HG03575 (cell line): Measurements from ENCODE around the gene CCDC138.

Experiments used
- ATAC-seq: cut with Tn5 transposase; IDR thresholded peaks from one replicate; pipeline ENCODE4 v1.9.1; 2021; ENCODE audit not compliant: unreplicated experiment, insufficient number of reproducible peaks, low FRiP score; ENCODE audit errors: extremely low read depth

Gene CCDC138

DNA sequence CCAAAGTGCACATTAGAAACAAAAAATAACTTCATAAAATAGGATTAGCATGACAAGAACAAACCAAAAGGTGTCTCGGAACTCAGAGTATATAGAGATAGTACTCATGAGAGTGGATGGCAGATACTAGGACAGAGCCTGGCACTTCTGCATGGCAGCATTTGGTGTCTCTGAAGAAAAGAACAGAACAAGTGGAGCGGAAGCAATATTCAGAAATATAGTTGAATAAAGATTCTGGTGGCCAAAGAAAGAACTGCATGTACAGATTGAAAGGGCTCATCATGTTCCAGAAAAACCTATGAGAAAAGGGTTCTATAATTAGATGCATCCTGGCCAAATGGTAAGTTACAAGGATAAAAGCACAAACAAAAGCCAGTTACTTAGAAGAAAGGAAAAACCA is 90.9 kb downstream of the CCDC138 start:
- no peak for ATAC-seq

- no peak for ATAC-seq
Observed at GRCh38 chr2:108878276-108878675, 91.7 kb downstream of the CCDC138 start.

GRCh38 chr2:108884619-108885018 is 98.0 kb downstream of the CCDC138 start:
- no peak for ATAC-seq

- ATAC-seq = no peak
Observed at GRCh38 chr2:108889907-108890306, 103.3 kb downstream of the CCDC138 start.

- ATAC-seq = no peak
Observed at GRCh38 chr2:108893277-108893676, 106.7 kb downstream of the CCDC138 start.

DNA sequence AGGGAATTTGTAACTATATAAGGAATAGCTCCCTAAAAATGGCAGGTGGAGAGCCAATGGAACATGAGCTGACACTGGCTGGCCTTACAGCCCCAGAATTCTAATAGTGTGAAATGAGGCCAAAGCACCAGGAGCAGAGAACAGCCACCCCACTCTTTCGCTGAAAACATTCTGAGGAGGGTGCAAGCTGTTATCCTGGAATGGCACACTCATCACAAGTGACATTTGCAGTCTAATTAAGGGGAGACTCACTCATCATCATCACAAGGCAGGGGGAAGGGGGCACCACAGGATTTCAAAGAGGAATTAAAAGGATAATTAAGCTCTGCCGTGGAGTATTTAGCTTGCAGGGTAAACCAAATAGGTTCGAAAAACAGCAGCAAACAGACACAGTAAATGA is 108.2 kb downstream of the CCDC138 start:
- no peak for ATAC-seq

DNA sequence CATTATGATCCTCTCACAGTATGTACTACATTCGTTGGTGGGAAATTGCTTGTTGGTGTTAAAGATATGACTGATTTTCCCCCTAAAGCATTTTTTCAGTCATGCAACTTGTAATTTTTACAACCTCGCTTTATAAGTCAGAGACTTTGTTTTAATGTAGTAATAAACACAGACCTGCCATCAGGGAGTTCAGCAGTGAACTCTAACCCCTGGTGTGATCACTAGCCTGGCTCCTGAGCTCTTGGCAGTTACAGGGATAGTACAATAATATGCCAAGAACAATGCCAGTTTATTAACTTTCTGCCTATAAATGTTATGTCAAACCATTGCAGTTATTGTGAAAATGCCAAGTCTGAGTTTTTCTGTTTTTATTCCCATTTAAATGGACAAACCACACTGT is 108.6 kb downstream of the CCDC138 start:
- ATAC-seq = no peak

DNA sequence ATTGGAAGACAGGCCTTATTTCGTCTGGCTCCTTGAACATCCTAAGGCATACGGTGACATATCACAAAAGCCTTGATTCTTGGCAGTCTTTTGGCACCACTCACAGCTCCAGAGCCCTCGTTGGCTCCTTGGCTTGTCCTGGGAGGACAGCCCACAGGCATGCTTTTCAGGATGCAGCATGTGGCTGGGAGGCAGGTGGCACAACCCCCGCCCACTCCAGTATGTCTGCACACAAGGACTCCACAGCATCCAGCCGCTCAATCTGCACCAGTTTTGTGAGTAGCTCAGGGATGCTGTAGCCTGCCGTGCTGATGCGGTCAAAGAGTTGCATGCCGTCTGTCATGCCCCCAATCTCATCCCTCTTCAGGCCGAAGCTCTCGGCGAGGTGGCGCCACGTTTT is 110.2 kb downstream of the CCDC138 start:
- no peak for ATAC-seq

GRCh38 chr2:108898315-108899082 is 111.9 kb downstream of the CCDC138 start:
- ATAC-seq = no peak

- no peak for ATAC-seq
Observed at GRCh38 chr2:108904680-108905079, 118.1 kb downstream of the CCDC138 start.

GRCh38 chr2:108905176-108905575 is 118.6 kb downstream of the CCDC138 start:
- ATAC-seq = no peak

DNA sequence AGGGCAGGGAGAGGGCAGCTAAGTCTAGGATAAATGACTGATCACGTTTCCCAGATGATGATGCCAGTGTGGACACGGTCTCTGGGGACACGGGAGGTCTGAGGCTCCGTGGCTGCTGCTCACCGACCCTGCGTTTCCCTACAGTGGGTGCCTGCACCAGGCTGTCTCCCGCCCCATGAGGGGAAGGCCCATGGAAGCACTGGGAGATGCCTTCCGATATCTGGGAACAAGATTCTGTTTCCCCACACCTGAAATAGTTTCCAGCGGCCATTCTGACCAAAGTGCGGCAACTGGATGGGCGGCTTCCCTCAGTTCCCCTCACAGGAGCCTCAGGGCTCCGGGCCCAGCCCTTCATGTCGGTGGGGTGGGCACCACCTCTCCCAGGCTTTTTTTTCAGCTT is 119.3 kb downstream of the CCDC138 start:
- ATAC-seq = no peak

DNA sequence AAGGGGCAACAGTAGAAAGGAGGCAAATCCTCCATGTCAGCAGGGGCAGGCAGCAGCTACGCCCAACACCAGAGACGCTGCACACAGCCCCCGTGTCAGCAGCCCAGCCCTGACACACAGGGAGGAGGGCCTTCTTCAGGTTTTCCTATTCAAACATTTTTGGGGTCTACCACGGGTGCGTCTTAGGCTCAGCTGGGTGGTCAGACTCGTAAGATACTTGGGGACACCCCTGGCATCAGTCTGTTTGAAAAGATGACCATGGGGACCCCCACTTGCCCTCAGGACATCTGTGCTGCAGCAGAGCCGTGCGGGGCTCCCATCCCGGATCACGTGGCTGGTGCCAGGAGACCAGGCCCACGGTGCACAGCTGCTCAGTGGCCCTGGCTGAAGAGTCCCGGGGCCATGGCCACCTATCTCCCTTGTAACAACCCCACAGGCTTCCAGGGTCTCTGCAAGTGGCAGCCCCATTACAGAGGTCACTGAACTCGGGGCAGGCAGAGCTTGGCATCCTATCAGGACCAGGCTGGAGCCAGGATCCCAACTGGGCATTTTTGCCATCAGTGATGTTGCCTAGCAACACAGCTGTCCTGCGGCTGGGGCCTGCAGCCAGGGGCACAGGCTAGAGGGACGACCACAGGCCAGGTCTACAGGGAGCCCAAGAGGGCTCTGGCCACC is 120.0 kb downstream of the CCDC138 start:
- ATAC-seq = no peak

DNA sequence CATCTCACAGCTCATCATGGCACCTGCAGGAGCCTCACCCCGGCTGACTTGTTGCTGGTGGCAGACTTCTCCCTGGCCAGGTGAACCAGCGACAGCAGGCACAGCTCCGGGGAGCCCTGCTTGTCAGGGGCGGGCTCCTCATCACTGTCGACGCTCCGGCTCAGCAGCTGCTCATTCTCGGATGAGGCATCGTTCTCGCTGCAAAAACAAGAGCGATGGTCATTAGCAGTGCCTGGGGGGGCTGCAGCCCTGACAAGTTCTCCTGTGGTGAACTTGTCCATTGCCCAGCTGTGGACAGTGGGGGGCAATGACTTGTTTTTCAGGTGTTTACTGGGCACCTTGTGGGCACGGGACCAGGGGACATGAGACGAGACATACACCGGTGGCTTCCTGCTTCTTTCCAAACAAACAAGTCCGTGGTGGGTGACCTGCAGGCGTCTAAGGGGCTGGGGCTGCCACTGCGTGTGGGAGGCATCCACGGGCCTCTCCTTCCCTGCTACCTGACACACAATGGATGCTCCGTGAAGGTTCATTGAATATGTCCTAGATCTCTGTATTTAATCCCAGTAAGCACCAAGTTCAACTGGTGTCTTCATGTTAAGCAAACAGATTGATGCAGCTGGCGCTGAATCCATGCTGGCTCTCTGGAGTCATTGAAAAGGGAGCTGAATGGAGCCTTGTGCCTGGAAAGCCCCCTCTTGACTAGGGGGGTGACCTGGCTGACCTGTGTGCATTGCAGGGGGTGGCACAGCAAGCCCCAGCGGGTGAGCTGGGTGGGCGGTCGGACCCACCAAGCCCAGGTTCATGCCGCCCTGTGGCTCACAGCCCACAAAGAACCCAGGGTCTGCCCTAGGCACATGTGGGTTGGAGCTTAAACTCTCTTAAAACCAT is 121.5 kb downstream of the CCDC138 start:
- no peak for ATAC-seq

- ATAC-seq = no peak
Observed at GRCh38 chr2:108908713-108909070, 122.1 kb downstream of the CCDC138 start.

GRCh38 chr2:108909275-108909823 is 122.8 kb downstream of the CCDC138 start:
- ATAC-seq = no peak

- no peak for ATAC-seq
Observed at GRCh38 chr2:108910011-108910431, 123.5 kb downstream of the CCDC138 start.

- ATAC-seq = no peak
Observed at GRCh38 chr2:108910541-108911396, 124.2 kb downstream of the CCDC138 start.

DNA sequence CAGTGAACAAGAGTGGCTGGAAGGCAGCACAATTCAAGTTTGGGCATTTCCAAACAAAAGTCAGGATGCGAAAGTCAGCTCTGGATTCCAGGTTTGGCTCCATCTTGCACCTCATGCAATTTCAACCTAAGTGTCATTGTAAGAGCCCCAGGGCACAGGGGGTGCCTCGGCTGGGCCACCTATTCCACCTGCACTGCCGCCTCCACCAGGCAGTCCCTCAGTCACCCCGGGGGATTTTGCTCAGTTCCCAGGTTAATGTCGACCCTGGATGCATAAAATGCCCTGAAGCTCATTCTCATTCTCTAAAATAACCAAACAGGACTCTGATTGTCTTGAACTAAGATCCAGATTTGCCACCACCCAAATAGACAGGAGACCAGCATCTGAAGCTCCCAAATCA is 124.8 kb downstream of the CCDC138 start:
- no peak for ATAC-seq
